Suprapubic skin (tissue), 4 donors: ENCODE measurements around the gene GIPR. TPM values are rescaled to one million over a fixed set of nuclear protein-coding genes. Genes with fewer than 3 reads are reported as not detected.

Source experiments
- DNase-seq, 2 donors: peaks; one replicate each; pipeline ENCODE4 v3.0.0-alpha.2; 2019; ENCODE audit warnings: low spot score in 2 of 2
- H3K27ac ChIP-seq: fragments of 200-600 bp; sonication (generic); one replicate; pipeline ENCODE4 v1.5.1; 2019
- H3K27me3 ChIP-seq: fragments of 200-600 bp; sonication (generic); one replicate; pipeline ENCODE4 v1.5.1; 2019
- H3K36me3 ChIP-seq: fragments of 200-600 bp; sonication (generic); one replicate; pipeline ENCODE4 v1.5.1; 2019
- H3K4me1 ChIP-seq: fragments of 200-600 bp; sonication (generic); one replicate; pipeline ENCODE4 v1.5.1; 2019
- H3K4me3 ChIP-seq: fragments of 200-600 bp; sonication (generic); one replicate; pipeline ENCODE4 v1.5.1; 2019; ENCODE audit warnings: mild to moderate bottlenecking
- H3K9me3 ChIP-seq: fragments of 200-600 bp; sonication (generic); one replicate; pipeline ENCODE4 v1.5.1; 2019
- EP300 ChIP-seq: sonication (generic); formaldehyde crosslinking; IDR thresholded peaks from one replicate; pipeline ENCODE4 v1.6.1; 2017; ENCODE audit warnings: antibody characterized with exemption
- POLR2A ChIP-seq, 2 donors: fragments of 450-650 bp; IDR thresholded peaks; one replicate each; pipeline ENCODE4 v1.6.1; 2017; ENCODE audit warnings: antibody characterized with exemption in 2 of 2, mild to moderate bottlenecking in 2 of 2, moderate library complexity in 2 of 2
- POLR2AphosphoS5 ChIP-seq, 3 donors: sonication (generic); formaldehyde crosslinking; IDR thresholded peaks; one replicate each; pipeline ENCODE4 v1.6.1; 2017; ENCODE audit warnings: antibody characterized with exemption in 3 of 3
- WGBS: methylation state at CpG from one replicate; pipeline ENCODE4 v1.1.5; 2018; 5-methylcytosine and 5-hydroxymethylcytosine counted together
- total RNA-seq, 4 donors: library from RNA; depleted of rRNA; stranded (reverse); fragments of >200 nt; gene quantifications; one replicate each; pipeline ENCODE4 v1.1.0, GENCODE V29; 2016
- TF ChIP-seq, protein P1 (sequence below), 2 donors: fragments of 200-600 bp in 1 of 2; fragments of 450-650 bp in 1 of 2; sonication (generic) in 1 of 2; IDR thresholded peaks; one replicate each; pipeline ENCODE4 v1.5.1; 2016 to 2019; ENCODE audit warnings: antibody characterized with exemption in 2 of 2, mild to moderate bottlenecking in 1 of 2, moderate library complexity in 1 of 2

Gene GIPR
- total RNA-seq, 4 donors from 2014 or later, result 0.95 to 11.2 (median 1.6) TPM

DNA sequence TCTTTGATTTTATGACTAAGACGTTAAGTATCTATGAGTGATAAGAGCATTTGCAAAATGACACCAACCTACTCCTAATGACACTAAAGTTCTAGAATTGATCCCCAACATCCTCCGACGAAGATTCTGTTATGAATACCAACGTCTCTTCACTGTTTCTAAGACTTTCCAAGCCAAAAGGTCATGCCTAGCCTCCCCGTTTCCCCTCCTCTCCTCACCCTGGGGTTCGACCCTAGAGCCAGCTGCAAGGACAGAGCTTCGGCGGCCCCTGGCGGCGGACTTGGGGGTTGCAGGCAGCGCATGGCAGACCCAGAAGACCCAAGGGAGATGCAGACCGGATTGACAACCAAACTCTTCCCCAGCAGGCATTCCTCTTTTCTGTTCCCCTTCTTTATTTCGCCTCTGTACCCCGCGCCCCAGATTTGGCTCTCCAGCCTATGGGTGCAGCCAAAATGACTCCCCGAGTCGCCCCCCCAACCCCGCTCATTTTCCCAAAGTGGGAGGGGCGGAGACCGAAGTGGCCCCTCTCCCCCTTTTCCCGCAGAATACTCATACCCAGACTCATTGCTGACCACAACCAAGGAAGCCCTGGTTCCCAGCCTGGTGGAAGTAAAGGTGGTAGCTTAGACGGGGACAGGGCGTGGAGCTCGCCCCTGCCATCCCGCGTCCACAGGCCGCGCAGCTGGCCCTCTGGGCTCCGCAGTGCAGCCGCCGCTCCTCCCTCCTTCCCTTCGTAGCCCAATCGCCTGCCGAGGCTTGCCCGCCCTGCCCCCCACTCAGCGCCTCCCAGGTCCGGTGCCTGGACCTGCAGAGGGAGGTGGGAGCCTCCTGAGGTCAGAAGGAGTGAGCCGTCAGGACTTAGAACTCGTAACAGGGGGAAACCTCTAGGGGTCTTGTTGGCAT is 24.7 kb upstream of the GIPR start:
- TF ChIP-seq EP300 (no peak), POLR2A (IDR thresholded peaks at IDR 0.05) (no peak), POLR2AphosphoS5 (IDR thresholded peaks at IDR 0.05) (peak in 1 of 3 donors; percentile 15)
- TF ChIP-seq, protein P1, sequence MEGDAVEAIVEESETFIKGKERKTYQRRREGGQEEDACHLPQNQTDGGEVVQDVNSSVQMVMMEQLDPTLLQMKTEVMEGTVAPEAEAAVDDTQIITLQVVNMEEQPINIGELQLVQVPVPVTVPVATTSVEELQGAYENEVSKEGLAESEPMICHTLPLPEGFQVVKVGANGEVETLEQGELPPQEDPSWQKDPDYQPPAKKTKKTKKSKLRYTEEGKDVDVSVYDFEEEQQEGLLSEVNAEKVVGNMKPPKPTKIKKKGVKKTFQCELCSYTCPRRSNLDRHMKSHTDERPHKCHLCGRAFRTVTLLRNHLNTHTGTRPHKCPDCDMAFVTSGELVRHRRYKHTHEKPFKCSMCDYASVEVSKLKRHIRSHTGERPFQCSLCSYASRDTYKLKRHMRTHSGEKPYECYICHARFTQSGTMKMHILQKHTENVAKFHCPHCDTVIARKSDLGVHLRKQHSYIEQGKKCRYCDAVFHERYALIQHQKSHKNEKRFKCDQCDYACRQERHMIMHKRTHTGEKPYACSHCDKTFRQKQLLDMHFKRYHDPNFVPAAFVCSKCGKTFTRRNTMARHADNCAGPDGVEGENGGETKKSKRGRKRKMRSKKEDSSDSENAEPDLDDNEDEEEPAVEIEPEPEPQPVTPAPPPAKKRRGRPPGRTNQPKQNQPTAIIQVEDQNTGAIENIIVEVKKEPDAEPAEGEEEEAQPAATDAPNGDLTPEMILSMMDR (IDR thresholded peaks at IDR 0.05), result peak; percentile 95
- WGBS, result 13% methylated on average over 38 of the region's 39 CpGs
- Histone ChIP-seq H3K27me3 (peaks cover 20% of the 10 kb centered on the region), H3K9me3 (no peaks in the 10 kb centered on the region), H3K4me1 (peaks cover 61% of the 10 kb centered on the region), H3K4me3 (no peak overlapping the region), H3K36me3 (no peaks in the 10 kb centered on the region), H3K27ac (no peak overlapping the region)
- DNase-seq, result peak; percentile 88 to 90

DNA sequence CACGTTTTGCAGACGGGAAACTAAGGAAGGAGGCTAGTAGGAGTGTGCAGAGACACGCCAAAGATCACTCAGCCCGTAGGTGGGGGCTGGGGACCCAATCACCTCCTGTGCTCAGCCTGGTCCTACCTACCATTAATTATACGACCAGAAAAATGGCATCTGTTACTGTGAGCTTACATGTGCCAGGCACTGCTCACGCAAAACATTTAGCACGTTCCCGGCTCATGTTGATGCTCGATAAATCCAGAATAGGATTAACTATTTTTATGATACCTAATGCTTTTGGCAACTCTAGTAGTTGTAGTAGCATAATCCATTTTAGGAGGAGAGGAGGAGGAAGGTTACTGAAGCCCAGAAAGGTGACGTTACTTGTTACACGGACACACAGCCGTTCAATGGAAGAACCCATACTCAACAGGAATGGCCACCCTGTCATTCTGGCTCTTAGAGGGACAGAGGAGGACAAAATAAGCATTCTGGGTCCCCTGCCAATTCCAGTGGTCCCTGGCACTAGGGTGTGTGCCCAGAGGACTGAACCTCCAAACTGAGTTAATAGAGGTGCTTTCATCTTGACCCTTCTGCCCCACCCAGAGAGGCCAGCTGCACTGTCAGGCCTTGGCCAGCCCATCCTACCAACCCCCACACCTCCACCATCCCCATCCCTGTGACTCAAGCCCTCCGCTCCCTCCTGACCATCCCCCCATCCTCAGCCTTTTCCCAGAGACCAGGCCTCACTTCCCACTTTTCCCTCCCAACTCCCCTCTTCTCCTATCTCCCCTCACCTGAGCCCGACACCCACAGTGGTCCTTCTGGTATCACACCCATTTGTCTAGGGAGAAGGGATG is 23.9 kb upstream of the GIPR start:
- no peak overlapping the region for H3K27ac ChIP-seq
- H3K27me3 ChIP-seq, result peaks cover 20% of the 10 kb centered on the region
- peaks cover 53% of the 10 kb centered on the region for H3K4me1 ChIP-seq
- H3K36me3 ChIP-seq, result no peaks in the 10 kb centered on the region
- DNase-seq, result no peak
- no peak overlapping the region for H3K4me3 ChIP-seq
- WGBS, result 61% methylated on average over 14 of the region's 14 CpGs
- TF ChIP-seq POLR2AphosphoS5 (IDR thresholded peaks at IDR 0.05), result no peak
- TF ChIP-seq POLR2A (IDR thresholded peaks at IDR 0.05), result no peak
- TF ChIP-seq, protein P1 (IDR thresholded peaks at IDR 0.05), result no peak
- no peak for TF ChIP-seq EP300
- no peaks in the 10 kb centered on the region for H3K9me3 ChIP-seq

DNA sequence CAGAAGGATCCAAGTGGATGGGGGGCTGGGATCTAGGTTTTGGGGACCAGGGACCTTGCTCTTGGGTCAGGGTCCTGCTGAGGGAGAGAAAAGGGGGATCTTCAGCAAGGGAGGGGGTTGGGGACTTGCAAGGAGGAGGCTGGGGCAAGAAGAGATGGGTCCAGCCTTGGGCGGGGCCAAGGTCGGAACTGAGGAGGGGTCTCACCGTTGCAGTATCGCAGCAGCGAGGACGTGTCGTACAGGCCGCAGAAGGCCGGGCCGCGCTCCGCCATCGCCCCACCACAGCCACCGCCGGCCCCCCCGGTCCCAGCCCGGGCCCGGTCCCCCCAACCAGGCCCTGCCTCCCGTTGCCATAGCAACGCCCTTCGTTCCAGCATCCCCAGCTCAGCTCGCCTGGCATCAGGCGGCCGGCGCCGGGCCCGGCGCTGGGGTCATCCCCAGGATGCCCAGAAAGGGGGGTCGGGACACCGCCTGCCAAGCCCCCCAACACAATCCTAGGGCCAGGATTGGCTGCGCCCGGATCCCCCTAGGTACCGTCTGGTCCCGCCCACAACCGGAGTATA is 22.9 kb upstream of the GIPR start:
- Histone ChIP-seq H3K27me3 (peaks cover 20% of the 10 kb centered on the region), H3K4me1 (peaks cover 43% of the 10 kb centered on the region), H3K27ac (no peak overlapping the region), H3K36me3 (no peaks in the 10 kb centered on the region), H3K4me3 (peak overlapping the region; percentile 27), H3K9me3 (no peaks in the 10 kb centered on the region)
- 30% methylated on average over 5 of the region's 35 CpGs for WGBS
- no peak for DNase-seq
- TF ChIP-seq EP300 (no peak), POLR2A (IDR thresholded peaks at IDR 0.05) (no peak), POLR2AphosphoS5 (IDR thresholded peaks at IDR 0.05) (no peak)
- TF ChIP-seq, protein P1 (IDR thresholded peaks at IDR 0.05), result no peak

DNA sequence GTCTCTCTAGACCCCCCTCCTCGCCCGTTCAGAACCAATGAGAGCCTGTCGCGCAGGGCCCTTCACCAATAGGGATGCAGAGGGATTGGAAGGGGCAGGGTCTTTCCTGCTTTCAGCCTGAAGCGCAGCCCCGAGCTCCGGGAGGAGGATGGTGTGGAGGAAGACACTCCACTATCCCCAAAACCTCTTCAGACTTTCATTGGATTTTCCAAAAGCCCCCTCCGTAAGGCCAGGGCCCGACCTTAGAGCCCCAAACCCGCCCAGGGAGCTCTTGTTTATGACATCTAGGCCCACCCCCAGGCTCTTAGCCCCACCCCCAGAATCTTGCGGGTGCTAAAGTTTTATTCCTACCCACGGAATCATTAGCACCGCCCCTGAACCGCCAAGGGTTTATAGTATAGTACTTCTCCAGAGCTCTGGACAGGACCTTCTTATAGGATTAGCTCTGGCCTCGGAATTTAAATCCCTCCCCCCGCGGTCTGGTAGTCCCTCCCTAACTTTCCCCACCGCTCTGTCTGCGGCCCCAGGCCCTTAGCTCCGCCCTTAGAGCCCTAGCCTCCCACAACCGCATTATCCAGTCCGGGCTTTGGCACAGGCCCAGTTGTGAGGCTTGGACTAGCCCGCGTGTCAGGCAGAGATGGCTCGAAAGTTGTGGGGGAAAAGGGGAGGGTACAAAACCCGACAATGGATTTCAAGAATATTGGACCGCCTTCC is 22.2 kb upstream of the GIPR start:
- Histone ChIP-seq H3K27ac (no peak overlapping the region), H3K9me3 (no peaks in the 10 kb centered on the region), H3K36me3 (no peaks in the 10 kb centered on the region), H3K27me3 (peaks cover 20% of the 10 kb centered on the region), H3K4me1 (peaks cover 37% of the 10 kb centered on the region), H3K4me3 (peak overlapping the region; percentile 27)
- 1% methylated on average over 23 of the region's 27 CpGs for WGBS
- DNase-seq, result peak; percentile 78 to 86
- TF ChIP-seq, protein P1 (IDR thresholded peaks at IDR 0.05), result no peak
- TF ChIP-seq POLR2AphosphoS5 (IDR thresholded peaks at IDR 0.05) (no peak), EP300 (no peak), POLR2A (IDR thresholded peaks at IDR 0.05) (no peak)
